Upper lobe of left lung (tissue), 4 donors: Measurements from ENCODE around the gene CSTPP1.

Experiments used
- CTCF ChIP-seq, 6 experiments: fragments of 450-650 bp in 4 of 6; fragments of 200-600 bp in 2 of 6; sonication (generic) in 2 of 6; IDR thresholded peaks; one replicate each; pipeline ENCODE4 v1.5.1; 2016 to 2019; ENCODE audit warnings: antibody characterized with exemption in 6 of 6
- EP300 ChIP-seq, 4 donors: sonication (generic); formaldehyde crosslinking; IDR thresholded peaks; one replicate each; pipeline ENCODE4 v1.5.1; 2017; ENCODE audit warnings: antibody characterized with exemption in 4 of 4, control low read depth in 2 of 4
- POLR2AphosphoS5 ChIP-seq, 2 donors: sonication (generic); formaldehyde crosslinking; IDR thresholded peaks; one replicate each; pipeline ENCODE4 v1.5.1; 2017; ENCODE audit warnings: antibody characterized with exemption in 2 of 2

GRCh38 chr11:47172740-47173336 lies 236.3 kb downstream of the CSTPP1 start:
- no peak for TF ChIP-seq CTCF (IDR thresholded peaks at IDR 0.05)
- no peak for TF ChIP-seq EP300 (IDR thresholded peaks at IDR 0.05)
- no peak for TF ChIP-seq POLR2AphosphoS5 (IDR thresholded peaks at IDR 0.05)
